Central memory CD4-positive, alpha-beta T cell (primary cell): ENCODE measurements around the gene CACNG4.

ENCODE experiments used
- DNase-seq: peaks from one replicate; pipeline ENCODE4 v3.0.0; 2022

CACNG4 gene

GRCh38 chr17:67067571-67068482 is 103.3 kb downstream of the CACNG4 start:
- DNase-seq, result no peak

- DNase-seq, result no peak
Observed at GRCh38 chr17:67068999-67069398, 104.5 kb downstream of the CACNG4 start.

GRCh38 chr17:67069603-67070136 is 105.2 kb downstream of the CACNG4 start:
- no peak for DNase-seq

- DNase-seq, result no peak
Observed at GRCh38 chr17:67071595-67071994, 107.1 kb downstream of the CACNG4 start.

- DNase-seq, result no peak
Observed at GRCh38 chr17:67072885-67073284, 108.4 kb downstream of the CACNG4 start.

- no peak for DNase-seq
Observed at GRCh38 chr17:67074781-67075180, 110.3 kb downstream of the CACNG4 start.

- DNase-seq, result no peak
Observed at GRCh38 chr17:67076290-67076689, 111.8 kb downstream of the CACNG4 start.

- no peak for DNase-seq
Observed at GRCh38 chr17:67078292-67078691, 113.8 kb downstream of the CACNG4 start.

GRCh38 chr17:67079491-67079890 is 115.0 kb downstream of the CACNG4 start:
- no peak for DNase-seq

- DNase-seq, result no peak
Observed at GRCh38 chr17:67080804-67081203, 116.3 kb downstream of the CACNG4 start.

GRCh38 chr17:67082107-67082506 is 117.6 kb downstream of the CACNG4 start:
- DNase-seq, result peak; percentile 59
